ENCODE data around the gene CSF1. TPM values are rescaled to one million over a fixed set of nuclear protein-coding genes. Genes with fewer than 3 reads are reported as not detected.
"Not testable (repeated sequence)": the region's sequence is repeated elsewhere in the genome, so short reads cannot be mapped to it uniquely, and the experiment has no call there.

Gene CSF1
- total and polyA plus RNA-seq, 10 donors: 5.8 to 207 (median 78.1) TPM

GRCh38 chr1:109947582-109948284, 37.1 kb downstream of the CSF1 start:
- no peaks in the 10 kb centered on the region for H3K36me3 ChIP-seq
- intact Hi-C loops (cut with DNase I; ENCODE audit: low total_unique reads): no loop called here
- DNase-seq: no peak
- TF ChIP-seq POLR2A (IDR thresholded peaks at IDR 0.05): no peak
- TF ChIP-seq POLR2AphosphoS5 (IDR thresholded peaks at IDR 0.05): no peak
- TF ChIP-seq CTCF (IDR thresholded peaks at IDR 0.05 in 8 of 11, conservative IDR thresholded peaks at IDR 0.05 in 3 of 11): no peak
- H3K4me1 ChIP-seq: peaks cover 0 to 12% (median 0%) of the 10 kb centered on the region in 6 donors
- WGBS, 5 donors: 49 to 75% (median 66%) methylated on average over 10 of the region's 10 CpGs
- peak overlapping the region in 5 of 8 donors; percentile 16 to 68 (median 60) for H3K27ac ChIP-seq
- H3K27me3 ChIP-seq (replicated peaks in 1 of 7): no peaks in the 10 kb centered on the region
- no peak overlapping the region for H3K4me3 ChIP-seq
- no peaks in the 10 kb centered on the region for H3K9me3 ChIP-seq

DNA sequence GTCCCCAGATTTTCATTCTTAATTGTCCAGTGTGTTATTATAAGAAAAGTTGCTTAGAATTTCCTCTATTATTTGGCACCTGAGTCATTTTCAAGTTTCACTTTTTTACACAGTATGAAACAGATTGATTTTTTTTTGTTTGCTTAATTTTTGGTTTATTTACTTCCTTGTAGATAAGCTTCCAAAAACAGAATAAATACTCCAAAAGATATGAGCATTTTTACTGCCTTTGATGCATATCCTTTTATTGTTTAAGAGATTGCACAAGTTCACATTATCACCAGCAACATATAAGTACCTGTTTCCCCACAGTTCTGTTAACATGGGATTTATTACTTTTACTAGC, 37.6 kb downstream of the CSF1 start:
- H3K4me1 ChIP-seq: peaks cover 0 to 12% (median 0%) of the 10 kb centered on the region in 6 donors
- TF ChIP-seq CTCF (IDR thresholded peaks at IDR 0.05 in 8 of 11, conservative IDR thresholded peaks at IDR 0.05 in 3 of 11): no peak
- no peak for TF ChIP-seq POLR2A (IDR thresholded peaks at IDR 0.05)
- no peak for TF ChIP-seq POLR2AphosphoS5 (IDR thresholded peaks at IDR 0.05)
- H3K27ac ChIP-seq: peak overlapping the region in 4 of 8 donors; percentile 18 to 68 (median 62)
- no peak overlapping the region for H3K4me3 ChIP-seq
- no peaks in the 10 kb centered on the region for H3K36me3 ChIP-seq
- intact Hi-C loops (cut with DNase I; ENCODE audit: low total_unique reads): no loop called here
- H3K9me3 ChIP-seq: no peaks in the 10 kb centered on the region
- no peak for DNase-seq
- no peaks in the 10 kb centered on the region for H3K27me3 ChIP-seq (replicated peaks in 1 of 7)

GRCh38 chr1:109950038-109950437, 39.4 kb downstream of the CSF1 start:
- peaks cover 0 to 12% (median 0%) of the 10 kb centered on the region in 6 donors for H3K4me1 ChIP-seq
- TF ChIP-seq POLR2AphosphoS5 (IDR thresholded peaks at IDR 0.05) (no peak), CTCF (IDR thresholded peaks at IDR 0.05 in 8 of 11, conservative IDR thresholded peaks at IDR 0.05 in 3 of 11) (no peak), POLR2A (IDR thresholded peaks at IDR 0.05) (no peak)
- no peak overlapping the region for H3K4me3 ChIP-seq
- H3K27ac ChIP-seq: no peak overlapping the region
- no peak for DNase-seq
- H3K36me3 ChIP-seq: no peaks in the 10 kb centered on the region
- no peaks in the 10 kb centered on the region for H3K9me3 ChIP-seq
- H3K27me3 ChIP-seq (replicated peaks in 1 of 7): no peaks in the 10 kb centered on the region
- intact Hi-C loops (cut with DNase I; ENCODE audit: low total_unique reads): no loop called here
- 78 to 100% (median 93%) methylated on average over 1 of the region's 1 CpG for WGBS, 5 donors

GRCh38 chr1:109950509-109950908, 39.9 kb downstream of the CSF1 start:
- intact Hi-C loops (cut with DNase I; ENCODE audit: low total_unique reads): no loop called here
- Histone ChIP-seq H3K4me1 (peaks cover 0 to 12% (median 0%) of the 10 kb centered on the region in 6 donors), H3K27me3 (replicated peaks in 1 of 7) (no peaks in the 10 kb centered on the region), H3K4me3 (no peak overlapping the region), H3K36me3 (no peaks in the 10 kb centered on the region), H3K27ac (no peak overlapping the region), H3K9me3 (no peaks in the 10 kb centered on the region)
- WGBS, 5 donors: 68 to 89% (median 88%) methylated on average over 2 of the region's 2 CpGs
- no peak for TF ChIP-seq POLR2A (IDR thresholded peaks at IDR 0.05)
- no peak for TF ChIP-seq POLR2AphosphoS5 (IDR thresholded peaks at IDR 0.05)
- no peak for TF ChIP-seq CTCF (IDR thresholded peaks at IDR 0.05 in 8 of 11, conservative IDR thresholded peaks at IDR 0.05 in 3 of 11)
- DNase-seq: no peak

- H3K36me3 ChIP-seq; H3K9me3 ChIP-seq; DNase-seq; H3K27ac ChIP-seq; H3K27me3 ChIP-seq (replicated peaks in 1 of 7); intact Hi-C loops (cut with DNase I; ENCODE audit: low total_unique reads); H3K4me3 ChIP-seq: not testable (repeated sequence)
- peaks cover 0 to 12% (median 0%) of the 10 kb centered on the region in 6 donors for H3K4me1 ChIP-seq
- WGBS, 5 donors: 94 to 95% (median 94%) methylated on average over 5 of the region's 5 CpGs
Observed at GRCh38 chr1:109951501-109951900, 40.9 kb downstream of the CSF1 start.
